RWPE2 (cell line): ENCODE results near the gene CD40.

Source experiments
- ATAC-seq: fragments of 200-7000 bp; cut with Tn5 transposase; 3 replicates; pipeline ENCODE4 v1.9.1; 2021; ENCODE audit warnings: low read depth
- DNase-seq: peaks from one replicate; pipeline ENCODE4 v3.0.0-alpha.2; 2020; ENCODE audit warnings: low spot score
- H3K27ac ChIP-seq: fragments of 450-650 bp; 2 replicates; pipeline ENCODE4 v1.5.1; 2017; ENCODE audit warnings: mild to moderate bottlenecking; ENCODE audit not compliant: poor library complexity, severe bottlenecking
- H3K27me3 ChIP-seq: fragments of 250-450 bp; sonication (Bioruptor Pico); 2 replicates; pipeline ENCODE4 v1.5.1; 2021; ENCODE audit warnings: mild to moderate bottlenecking, moderate library complexity; ENCODE audit not compliant: insufficient read depth, poor library complexity, severe bottlenecking
- H3K36me3 ChIP-seq: fragments of 250-450 bp; sonication (Bioruptor Pico); 2 replicates; pipeline ENCODE4 v1.5.1; 2020; ENCODE audit warnings: low read depth, mild to moderate bottlenecking, moderate library complexity
- H3K4me1 ChIP-seq: fragments of 250-450 bp; sonication (Bioruptor Pico); 2 replicates; pipeline ENCODE4 v1.5.1; 2021; ENCODE audit warnings: mild to moderate bottlenecking, moderate library complexity; ENCODE audit not compliant: insufficient read depth, poor library complexity, severe bottlenecking
- H3K4me3 ChIP-seq: fragments of 250-450 bp; sonication (Bioruptor Pico); 2 replicates; pipeline ENCODE4 v1.5.1; 2021; ENCODE audit warnings: mild to moderate bottlenecking, moderate library complexity; ENCODE audit not compliant: severe bottlenecking
- H3K9me3 ChIP-seq: fragments of 250-450 bp; sonication (Bioruptor Pico); 2 replicates; pipeline ENCODE4 v1.5.1; 2021; ENCODE audit warnings: mild to moderate bottlenecking, moderate library complexity; ENCODE audit not compliant: severe bottlenecking
- TF ChIP-seq, protein P1 (sequence below): fragments of 450-650 bp; IDR thresholded peaks from one replicate; pipeline ENCODE4 v1.5.1; 2017; ENCODE audit warnings: mild to moderate bottlenecking, moderate library complexity; ENCODE audit not compliant: poor library complexity, severe bottlenecking

CD40 gene

GRCh38 chr20:46111028-46111835, 6.9 kb upstream of the CD40 start:
- ATAC-seq, result no peak
- Histone ChIP-seq H3K36me3 (no peaks in the 10 kb centered on the region), H3K4me1 (no peaks in the 10 kb centered on the region), H3K27me3 (peaks cover 36% of the 10 kb centered on the region), H3K9me3 (no peaks in the 10 kb centered on the region), H3K27ac (no peak overlapping the region), H3K4me3 (no peak overlapping the region)
- TF ChIP-seq, protein P1, sequence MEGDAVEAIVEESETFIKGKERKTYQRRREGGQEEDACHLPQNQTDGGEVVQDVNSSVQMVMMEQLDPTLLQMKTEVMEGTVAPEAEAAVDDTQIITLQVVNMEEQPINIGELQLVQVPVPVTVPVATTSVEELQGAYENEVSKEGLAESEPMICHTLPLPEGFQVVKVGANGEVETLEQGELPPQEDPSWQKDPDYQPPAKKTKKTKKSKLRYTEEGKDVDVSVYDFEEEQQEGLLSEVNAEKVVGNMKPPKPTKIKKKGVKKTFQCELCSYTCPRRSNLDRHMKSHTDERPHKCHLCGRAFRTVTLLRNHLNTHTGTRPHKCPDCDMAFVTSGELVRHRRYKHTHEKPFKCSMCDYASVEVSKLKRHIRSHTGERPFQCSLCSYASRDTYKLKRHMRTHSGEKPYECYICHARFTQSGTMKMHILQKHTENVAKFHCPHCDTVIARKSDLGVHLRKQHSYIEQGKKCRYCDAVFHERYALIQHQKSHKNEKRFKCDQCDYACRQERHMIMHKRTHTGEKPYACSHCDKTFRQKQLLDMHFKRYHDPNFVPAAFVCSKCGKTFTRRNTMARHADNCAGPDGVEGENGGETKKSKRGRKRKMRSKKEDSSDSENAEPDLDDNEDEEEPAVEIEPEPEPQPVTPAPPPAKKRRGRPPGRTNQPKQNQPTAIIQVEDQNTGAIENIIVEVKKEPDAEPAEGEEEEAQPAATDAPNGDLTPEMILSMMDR, result no peak
- peak; percentile 45 for DNase-seq

DNA sequence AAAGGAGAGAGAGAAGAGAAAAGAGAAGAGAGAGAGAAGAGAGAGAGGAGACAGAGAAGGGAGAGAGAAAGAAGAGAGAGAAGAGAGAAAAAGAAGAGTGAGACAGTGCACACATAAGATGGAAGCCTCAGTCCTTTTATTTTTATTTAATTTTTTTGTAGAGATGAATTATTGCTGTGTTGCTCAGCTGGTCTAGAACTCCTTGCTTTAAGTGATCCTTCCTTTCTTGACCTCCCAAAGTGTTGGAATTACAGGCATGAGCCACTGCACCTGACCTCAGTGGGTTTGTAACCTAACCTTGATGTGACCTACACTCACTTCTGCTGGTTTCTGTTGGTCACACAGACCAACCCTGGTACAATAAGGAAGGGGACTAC, 6.3 kb upstream of the CD40 start:
- H3K27ac ChIP-seq, result no peak overlapping the region
- DNase-seq, result no peak
- TF ChIP-seq, protein P1, result no peak
- no peak overlapping the region for H3K4me3 ChIP-seq
- no peaks in the 10 kb centered on the region for H3K4me1 ChIP-seq
- no peaks in the 10 kb centered on the region for H3K36me3 ChIP-seq
- no peak for ATAC-seq
- peaks cover 30% of the 10 kb centered on the region for H3K27me3 ChIP-seq
- H3K9me3 ChIP-seq, result no peaks in the 10 kb centered on the region

GRCh38 chr20:46112430-46113112, 5.5 kb upstream of the CD40 start:
- no peak for ATAC-seq
- TF ChIP-seq, protein P1, result no peak
- no peaks in the 10 kb centered on the region for H3K9me3 ChIP-seq
- peaks cover 23% of the 10 kb centered on the region for H3K27me3 ChIP-seq
- no peaks in the 10 kb centered on the region for H3K4me1 ChIP-seq
- H3K36me3 ChIP-seq, result no peaks in the 10 kb centered on the region
- no peak overlapping the region for H3K27ac ChIP-seq
- no peak overlapping the region for H3K4me3 ChIP-seq
- peak; percentile 42 for DNase-seq

DNA sequence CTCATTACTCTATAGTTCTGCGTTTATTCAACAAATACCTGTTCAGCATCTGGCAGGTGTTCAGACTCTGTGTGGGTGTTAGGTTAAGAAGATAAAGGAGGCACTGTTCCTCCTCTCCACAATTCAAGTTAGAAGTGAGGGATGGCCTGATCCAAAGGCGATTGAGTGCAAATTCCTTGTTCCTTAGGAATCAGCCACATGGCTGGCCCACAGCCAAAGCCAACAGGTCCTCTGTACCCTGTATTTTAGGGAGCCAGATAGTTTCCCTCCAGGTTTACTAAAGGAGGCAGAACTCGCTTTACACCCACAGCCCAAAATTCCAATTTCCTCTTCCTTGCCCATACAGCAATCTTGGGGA, 5.0 kb upstream of the CD40 start:
- TF ChIP-seq, protein P1, result no peak
- Histone ChIP-seq H3K4me1 (no peaks in the 10 kb centered on the region), H3K27ac (no peak overlapping the region), H3K27me3 (peaks cover 18% of the 10 kb centered on the region), H3K36me3 (no peaks in the 10 kb centered on the region), H3K4me3 (no peak overlapping the region), H3K9me3 (no peaks in the 10 kb centered on the region)
- DNase-seq (peak; percentile 58), ATAC-seq (no peak)

GRCh38 chr20:46114449-46114848, 3.7 kb upstream of the CD40 start:
- TF ChIP-seq, protein P1, result no peak
- H3K27ac ChIP-seq, result no peak overlapping the region
- peak; percentile 61 for DNase-seq
- peaks cover 15% of the 10 kb centered on the region for H3K27me3 ChIP-seq
- no peak for ATAC-seq
- H3K4me1 ChIP-seq, result peaks cover 5% of the 10 kb centered on the region
- no peaks in the 10 kb centered on the region for H3K36me3 ChIP-seq
- no peak overlapping the region for H3K4me3 ChIP-seq
- no peaks in the 10 kb centered on the region for H3K9me3 ChIP-seq
